WERI-Rb-1 (cell line): ENCODE measurements around the gene KCTD1.

Experiments
- DNase-seq: peaks from one replicate; pipeline ENCODE4 v3.0.0-alpha.2; 2020
- H3K27ac ChIP-seq: fragments of 250-450 bp; sonication (Bioruptor Pico); 2 replicates; pipeline ENCODE4 v1.5.1; 2020; ENCODE audit warnings: mild to moderate bottlenecking, moderate library complexity
- H3K27me3 ChIP-seq: fragments of 250-450 bp; sonication (Bioruptor Pico); 2 replicates; pipeline ENCODE4 v1.5.1; 2021; ENCODE audit warnings: mild to moderate bottlenecking, low read depth, moderate library complexity; ENCODE audit not compliant: insufficient read depth, severe bottlenecking
- H3K36me3 ChIP-seq: fragments of 250-450 bp; sonication (Bioruptor Pico); 2 replicates; pipeline ENCODE4 v1.5.1; 2020; ENCODE audit warnings: mild to moderate bottlenecking, moderate library complexity
- H3K4me3 ChIP-seq: 2 replicates; pipeline ENCODE4 v1.5.1; 2011; ENCODE audit warnings: low read depth, mild to moderate bottlenecking, control low read depth, low read length
- H3K9me3 ChIP-seq: fragments of 250-450 bp; sonication (Bioruptor Pico); 2 replicates; pipeline ENCODE4 v1.5.1; 2021; ENCODE audit warnings: mild to moderate bottlenecking, moderate library complexity; ENCODE audit not compliant: severe bottlenecking
- CTCF ChIP-seq: IDR thresholded peaks from 2 replicates; pipeline ENCODE4 v1.5.1; 2011; ENCODE audit warnings: low read depth, mild to moderate bottlenecking, control low read depth, inconsistent platforms, low read length

KCTD1 gene

GRCh38 chr18:26531605-26532298 is 16.6 kb downstream of the KCTD1 start:
- Histone ChIP-seq H3K9me3 (no peaks in the 10 kb centered on the region), H3K27me3 (no peaks in the 10 kb centered on the region), H3K36me3 (no peaks in the 10 kb centered on the region), H3K27ac (no peak overlapping the region), H3K4me3 (no peak overlapping the region)
- no peak for DNase-seq
- TF ChIP-seq CTCF = no peak

GRCh38 chr18:26526966-26527234 is 21.5 kb downstream of the KCTD1 start:
- no peak for DNase-seq
- no peak overlapping the region for H3K27ac ChIP-seq
- H3K36me3 ChIP-seq = no peaks in the 10 kb centered on the region
- TF ChIP-seq CTCF = no peak
- no peaks in the 10 kb centered on the region for H3K27me3 ChIP-seq
- H3K9me3 ChIP-seq = no peaks in the 10 kb centered on the region
- no peak overlapping the region for H3K4me3 ChIP-seq

GRCh38 chr18:26526128-26526965 is 22.0 kb downstream of the KCTD1 start:
- H3K27me3 ChIP-seq = no peaks in the 10 kb centered on the region
- no peak overlapping the region for H3K4me3 ChIP-seq
- no peak for DNase-seq
- H3K9me3 ChIP-seq = no peaks in the 10 kb centered on the region
- H3K27ac ChIP-seq = no peak overlapping the region
- no peaks in the 10 kb centered on the region for H3K36me3 ChIP-seq
- no peak for TF ChIP-seq CTCF

GRCh38 chr18:26524504-26525351 is 23.6 kb downstream of the KCTD1 start:
- H3K27me3 ChIP-seq = no peaks in the 10 kb centered on the region
- no peak for TF ChIP-seq CTCF
- H3K36me3 ChIP-seq = no peaks in the 10 kb centered on the region
- H3K9me3 ChIP-seq = no peaks in the 10 kb centered on the region
- no peak overlapping the region for H3K27ac ChIP-seq
- no peak for DNase-seq
- H3K4me3 ChIP-seq = no peak overlapping the region

GRCh38 chr18:26524002-26524401 is 24.4 kb downstream of the KCTD1 start:
- no peak for TF ChIP-seq CTCF
- Histone ChIP-seq H3K27ac (no peak overlapping the region), H3K9me3 (no peaks in the 10 kb centered on the region)

More at GRCh38 chr18:26524002-26524401, 24.4 kb downstream of the KCTD1 start:
- DNase-seq = no peak
- no peak overlapping the region for H3K4me3 ChIP-seq
- H3K27me3 ChIP-seq = no peaks in the 10 kb centered on the region
- H3K36me3 ChIP-seq = no peaks in the 10 kb centered on the region
